T-cell (primary cell): ENCODE measurements around the gene CMBL. TPM values are rescaled to one million over a fixed set of nuclear protein-coding genes. Genes with fewer than 3 reads are reported as not detected.

Experiments
- ATAC-seq, 4 experiments: fragments of 200-7000 bp in 3 of 4; fragments of 150-1000 bp in 1 of 4; cut with Tn5 transposase; replicated peaks in 1 of 4; 1 replicate in 3 of 4; 2 replicates in 1 of 4; pipeline ENCODE4 v1.10.0; 2021; ENCODE audit warnings: moderate library complexity in 3 of 4, mild to moderate bottlenecking in 2 of 4, moderate number of reproducible peaks in 1 of 4
- CTCF ChIA-PET, 2 donors: fragments of 300-600 bp; sonication (Branson Sonifier 250); formaldehyde crosslinking; loops; one replicate each; lab custom pipeline; 2022; ENCODE audit warnings: antibody characterized with exemption in 2 of 2; lab: Charles Lee
- POLR2A ChIA-PET, 2 donors: fragments of 300-600 bp; sonication (Branson Sonifier 250); formaldehyde crosslinking; loops; one replicate each; lab custom pipeline; 2022; ENCODE audit warnings: antibody characterized with exemption in 2 of 2; lab: Charles Lee
- DNase-seq, 35 experiments: peaks; one replicate each; pipeline versions ENCODE4 v3.0.0 to v3.0.0-alpha.2; 2013 to 2023
- H3K27ac ChIP-seq: one replicate; pipeline ENCODE4 v1.5.1; 2013; ENCODE audit warnings: low read length
- H3K27me3 ChIP-seq, 2 experiments: replicated peaks in 1 of 2; 1 replicate in 1 of 2; 2 replicates in 1 of 2; pipeline versions ENCODE4 v1.6.1 to v1.7.0; 2013; ENCODE audit warnings: low read length in 1 of 2, mixed read lengths in 1 of 2; ENCODE audit not compliant: control insufficient read depth in 2 of 2, insufficient read depth in 2 of 2; ENCODE audit errors: extremely low read depth in 1 of 2
- H3K36me3 ChIP-seq, 2 donors: 1 replicate in 1 of 2; 2 replicates in 1 of 2; pipeline versions ENCODE4 v1.6.1 to v1.7.0; 2013; ENCODE audit warnings: low read length in 1 of 2; ENCODE audit not compliant: control insufficient read depth in 2 of 2, insufficient read depth in 1 of 2; ENCODE audit errors: extremely low read depth in 1 of 2
- H3K4me1 ChIP-seq, 2 experiments: 1 replicate in 1 of 2; 2 replicates in 1 of 2; pipeline versions ENCODE4 v1.6.1 to v1.7.0; 2013; ENCODE audit warnings: low read length in 2 of 2, mixed read lengths in 1 of 2; ENCODE audit not compliant: insufficient read depth in 2 of 2, control insufficient read depth in 1 of 2; ENCODE audit errors: extremely low read depth in 1 of 2
- H3K4me3 ChIP-seq, 2 donors: 1 replicate in 1 of 2; 2 replicates in 1 of 2; pipeline versions ENCODE4 v1.5.1 to v1.7.0; 2013; ENCODE audit warnings: mild to moderate bottlenecking in 2 of 2, low read length in 1 of 2, moderate library complexity in 1 of 2; ENCODE audit not compliant: control insufficient read depth in 1 of 2; ENCODE audit errors: extremely low read depth in 1 of 2
- H3K9me3 ChIP-seq: 2 replicates; pipeline ENCODE4 v1.7.0; 2013
- H3K27ac Mint-ChIP-seq, 2 donors: one replicate each; pipeline ENCODE4 v1.8.0; 2020 to 2021; ENCODE audit warnings: mild to moderate bottlenecking in 2 of 2, mixed read lengths in 2 of 2
- H3K27me3 Mint-ChIP-seq, 2 donors: one replicate each; pipeline ENCODE4 v1.8.0; 2021 to 2022; ENCODE audit warnings: mixed read lengths in 2 of 2
- H3K36me3 Mint-ChIP-seq: one replicate; pipeline ENCODE4 v1.8.0; 2021; ENCODE audit warnings: mixed read lengths
- H3K4me1 Mint-ChIP-seq, 3 donors: one replicate each; pipeline ENCODE4 v1.8.0; 2020 to 2022; ENCODE audit warnings: mixed read lengths in 3 of 3, mild to moderate bottlenecking in 1 of 3
- H3K4me3 Mint-ChIP-seq, 3 donors: one replicate each; pipeline ENCODE4 v1.8.0; 2020 to 2022; ENCODE audit warnings: mild to moderate bottlenecking in 3 of 3, mixed read lengths in 3 of 3, moderate library complexity in 3 of 3
- H3K9me3 Mint-ChIP-seq, 3 donors: one replicate each; pipeline ENCODE4 v1.8.0; 2020 to 2022; ENCODE audit warnings: mixed read lengths in 3 of 3
- WGBS: methylation state at CpG from one replicate; pipeline ENCODE4 v1.1.5; 2013; ENCODE audit warnings: missing lambda C conversion rate; ENCODE audit not compliant: insufficient coverage; 5-methylcytosine and 5-hydroxymethylcytosine counted together
- total RNA-seq, 35 experiments: library from RNA in 6 of 35; stranded (reverse) in 6 of 35; fragments of 120-200 nt in 1 of 35; gene quantifications; one replicate each; pipeline versions ENCODE4 v1.2.1 to v1.2.4 and lab custom pipeline; 2013 to 2026

Gene CMBL
- total RNA-seq (1 to 10 TPM in 2 of 5 donors, under 1 TPM in 3; 0.19 to 1.2 (median 0.80) TPM), total RNA-seq (lab: John Stamatoyannopoulos, UW) (0 to 0.44 (median 0.19) reads per million in 29 experiments)
- 0.31 TPM for total RNA-seq (2013)

DNA sequence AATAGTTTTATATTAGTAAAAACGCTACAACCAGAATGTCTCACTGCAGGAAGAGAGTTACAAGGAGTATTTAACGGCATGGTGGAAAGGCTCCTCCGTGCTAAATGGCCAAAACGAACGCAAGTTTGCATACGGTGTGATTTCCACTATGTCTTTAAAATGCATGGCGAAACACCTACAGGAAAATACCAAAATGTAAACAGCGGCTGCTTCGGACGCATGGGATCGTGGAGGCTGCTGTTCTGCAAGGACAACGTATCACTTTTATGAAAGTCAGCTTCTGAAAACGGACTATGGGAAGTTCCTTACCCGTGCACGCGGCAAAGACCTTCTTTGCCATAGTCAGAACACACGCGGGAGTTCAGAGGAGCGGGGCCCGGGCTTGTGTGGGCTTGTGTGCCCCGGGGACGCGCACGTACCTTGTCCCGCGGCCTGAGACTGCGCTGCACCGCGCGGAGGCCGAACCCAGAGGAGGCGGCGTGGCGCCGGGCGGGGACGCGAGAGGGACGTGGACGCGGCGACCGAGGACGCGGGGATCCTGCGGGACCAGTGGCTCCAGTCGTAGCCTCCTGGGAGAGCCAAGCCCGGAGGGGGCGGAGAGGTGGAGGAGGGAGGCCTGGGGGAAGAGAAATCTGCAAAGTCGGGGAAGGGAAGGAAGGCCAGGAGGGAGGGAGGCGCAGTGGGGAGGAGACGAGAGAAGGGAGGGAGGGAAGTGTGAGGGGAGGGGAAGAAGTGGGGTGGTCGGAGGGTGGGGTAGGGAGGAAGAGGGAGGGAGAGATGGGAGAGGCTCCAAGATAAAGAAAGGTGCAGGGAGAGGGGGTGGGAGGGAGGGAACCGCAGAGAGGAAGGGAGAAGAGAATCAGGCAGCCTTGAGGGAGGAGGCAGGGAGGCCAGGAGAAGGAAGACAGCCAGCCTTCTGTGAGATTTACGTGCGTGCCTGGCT, at the start of gene CMBL:
Gene CMBL (minus strand): TSS at position 697 of the 943 bp plus-strand sequence. CDS start 17,140 bp downstream, outside the sequence.
- ATAC-seq (peak; percentile 71 to 89 (median 80)), DNase-seq (peak in 19 of 35 experiments; percentile 1 to 34 (median 10))
- peaks cover 0 to 6% of the 10 kb centered on the region in 2 experiments for H3K4me1 ChIP-seq
- no peaks in the 10 kb centered on the region for H3K9me3 ChIP-seq
- H3K9me3 Mint-ChIP-seq, result no peaks in the 10 kb centered on the region
- H3K27me3 ChIP-seq, result peaks cover 0 to 28% of the 10 kb centered on the region in 2 experiments
- H3K36me3 ChIP-seq, result no peaks in the 10 kb centered on the region
- ChIA-PET POLR2A (no interaction called here), CTCF (interaction anchor here in 1 of 2 donors (0.6 kb wide), 1 partner anchor 320 kb away, joined by 3 read pairs; no protein-coding TSS in a partner anchor)
- H3K27ac Mint-ChIP-seq, result peak within 1 kb of the TSS in 1 of 2 donors; percentile 56
- peak within 1 kb of the TSS; percentile 25 to 62 for H3K4me3 ChIP-seq
- H3K36me3 Mint-ChIP-seq, result peaks cover 3% of the 10 kb centered on the region
- H3K27me3 Mint-ChIP-seq, result peaks cover 24 to 32% of the 10 kb centered on the region in 2 donors
- peaks cover 4 to 10% (median 5%) of the 10 kb centered on the region in 3 donors for H3K4me1 Mint-ChIP-seq
- H3K27ac ChIP-seq, result no peak within 1 kb of the TSS
- WGBS, result 7% methylated on average over 49 of the region's 56 CpGs
- peak within 1 kb of the TSS; percentile 74 to 93 (median 81) for H3K4me3 Mint-ChIP-seq

- peaks cover 56 to 60% (median 59%) of the 10 kb centered on the region in 3 donors for H3K4me1 Mint-ChIP-seq
- peaks cover 21 to 25% of the 10 kb centered on the region in 2 experiments for H3K4me1 ChIP-seq
- DNase-seq (peak in 1 of 35 experiments; percentile 42), ATAC-seq (no peak)
- H3K36me3 Mint-ChIP-seq, result peaks cover 3% of the 10 kb centered on the region
- ChIA-PET POLR2A (interaction anchor here in 1 of 2 donors (0.6 to 1.0 kb wide), 2 partner anchors 12 to 70 kb away, joined by 3 to 5 read pairs; no protein-coding TSS in a partner anchor), CTCF (interaction anchor here (1.0 to 1.1 kb wide), 3 partner anchors 11 to 71 kb away, joined by 3 read pairs; no protein-coding TSS in a partner anchor)
- H3K27ac Mint-ChIP-seq, result peak overlapping the region; percentile 97 to 98
- no peaks in the 10 kb centered on the region for H3K36me3 ChIP-seq
- peak overlapping the region; percentile 98 to 100 (median 99) for H3K4me3 Mint-ChIP-seq
- H3K4me3 ChIP-seq, result peak overlapping the region; percentile 71 to 87
- peak overlapping the region; percentile 65 for H3K27ac ChIP-seq
- no CpG with 5 or more reads among the region's 16 CpGs for WGBS
- H3K27me3 ChIP-seq, result no peaks in the 10 kb centered on the region
- H3K27me3 Mint-ChIP-seq, result no peaks in the 10 kb centered on the region
- no peaks in the 10 kb centered on the region for H3K9me3 ChIP-seq
- H3K9me3 Mint-ChIP-seq, result no peaks in the 10 kb centered on the region
Measured at GRCh38 chr5:10355071-10355889, 47.6 kb upstream of the CMBL start.

DNA sequence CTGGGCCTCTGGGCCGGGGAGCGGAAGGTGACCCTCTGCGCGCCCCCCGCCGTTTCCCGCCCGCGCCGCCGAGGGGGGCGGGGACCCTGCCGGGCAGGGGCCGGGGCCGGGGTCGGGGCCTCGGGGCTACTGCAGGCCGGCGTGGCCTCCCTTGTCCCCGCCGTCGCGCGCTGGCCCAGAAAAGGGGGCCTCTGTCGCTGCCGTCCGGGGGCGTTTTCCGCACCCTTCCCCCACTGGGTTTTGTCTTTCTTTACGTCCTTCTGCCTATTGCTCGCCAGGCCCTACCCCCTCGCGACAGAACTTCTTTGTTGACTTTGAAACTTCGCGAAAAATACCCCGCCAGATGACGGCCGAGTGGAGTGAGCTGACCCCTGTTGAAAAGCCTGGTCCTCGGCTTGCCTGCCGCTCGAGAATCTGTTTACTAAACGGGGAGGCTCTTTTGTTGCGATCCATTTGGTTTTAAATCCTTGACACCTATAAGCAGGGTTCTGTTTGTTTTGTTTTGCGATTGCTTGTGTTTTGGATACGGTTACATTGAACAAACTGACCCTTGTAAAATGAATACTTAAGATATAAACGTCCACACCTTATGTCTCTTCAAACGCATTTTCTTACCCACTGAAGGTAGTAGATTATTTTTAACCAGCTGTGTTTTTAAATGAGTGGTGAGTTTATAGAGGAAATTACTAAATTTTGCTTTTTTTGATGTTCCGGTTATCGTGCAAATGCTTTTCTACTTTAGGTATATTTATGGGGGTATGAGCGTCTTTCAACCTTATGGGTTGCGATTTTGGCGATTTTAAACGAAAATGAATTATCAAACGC, 46.6 kb upstream of the CMBL start:
- Mint-ChIP-seq H3K36me3 (peaks cover 3% of the 10 kb centered on the region), H3K9me3 (no peaks in the 10 kb centered on the region), H3K4me1 (peaks cover 49 to 52% (median 50%) of the 10 kb centered on the region in 3 donors), H3K4me3 (peak overlapping the region; percentile 98 to 100 (median 99)), H3K27ac (peak overlapping the region; percentile 97 to 98), H3K27me3 (no peaks in the 10 kb centered on the region)
- no peaks in the 10 kb centered on the region for H3K9me3 ChIP-seq
- peak overlapping the region; percentile 71 to 87 for H3K4me3 ChIP-seq
- peaks cover 18 to 25% of the 10 kb centered on the region in 2 experiments for H3K4me1 ChIP-seq
- H3K27me3 ChIP-seq, result no peaks in the 10 kb centered on the region
- H3K36me3 ChIP-seq, result no peaks in the 10 kb centered on the region
- peak overlapping the region; percentile 65 for H3K27ac ChIP-seq
- CTCF ChIA-PET, result interaction anchor here (0.6 to 1.1 kb wide), 4 partner anchors 12 to 83 kb away, joined by 3 read pairs; no protein-coding TSS in a partner anchor
- 0% methylated on average over 27 of the region's 54 CpGs for WGBS
- POLR2A ChIA-PET, result interaction anchor here (0.6 to 1.4 kb wide), 7 partner anchors 13 to 407 kb away, joined by 3 to 6 read pairs (median 3); partner anchors contain the start of genes CCT5 (in 1 of the 2) and DAP (in 1 of the 2)
- peak in 3 of 4 experiments; percentile 5 to 15 (median 9) for ATAC-seq
- peak in 25 of 35 experiments; percentile 10 to 53 (median 29) for DNase-seq

- Mint-ChIP-seq H3K27me3 (no peaks in the 10 kb centered on the region), H3K27ac (peak within 1 kb of the TSS; percentile 97 to 98), H3K4me3 (peak within 1 kb of the TSS; percentile 98 to 100 (median 99)), H3K4me1 (peaks cover 44 to 47% (median 45%) of the 10 kb centered on the region in 3 donors), H3K36me3 (peaks cover 3% of the 10 kb centered on the region), H3K9me3 (no peaks in the 10 kb centered on the region)
- ChIA-PET POLR2A (interaction anchor here in 1 of 2 donors (0.6 to 1.4 kb wide), 10 partner anchors 9 to 407 kb away, joined by 3 to 10 read pairs (median 4); partner anchors contain the start of genes ATPSCKMT, CCT5 and DAP), CTCF (no interaction called here)
- Histone ChIP-seq H3K9me3 (no peaks in the 10 kb centered on the region), H3K4me3 (peak within 1 kb of the TSS; percentile 71 to 87), H3K27ac (peak within 1 kb of the TSS; percentile 89), H3K4me1 (peaks cover 14 to 25% of the 10 kb centered on the region in 2 experiments), H3K27me3 (no peaks in the 10 kb centered on the region), H3K36me3 (no peaks in the 10 kb centered on the region)
- WGBS, result under 1% methylated on average over 85 of the region's 92 CpGs
- DNase-seq (peak; percentile 88 to 97 (median 94)), ATAC-seq (peak; percentile 88 to 95 (median 92))
Measured at GRCh38 chr5:10353241-10354047, 45.7 kb upstream of the CMBL start, which contains the start of gene MARCHF6. MARCHF6 (plus strand) TSS chr5:10353695; CDS start chr5:10353899, 204 bp downstream.
